SIG-M5 treated with dmso at 0.1 percent for 504 hours (cell line): ENCODE data around the gene EML2.
A peak's percentile ranks its signal among the peaks of the same experiment; 100 is the strongest.
"Not testable (repeated sequence)": the region's sequence is repeated elsewhere in the genome, so short reads cannot be mapped to it uniquely, and the experiment has no call there.

ENCODE experiments used
- DNase-seq: peaks from one replicate; lab custom pipeline; 2025; ENCODE audit not compliant: unreplicated experiment; lab: John Stamatoyannopoulos, UW

EML2 gene

DNA sequence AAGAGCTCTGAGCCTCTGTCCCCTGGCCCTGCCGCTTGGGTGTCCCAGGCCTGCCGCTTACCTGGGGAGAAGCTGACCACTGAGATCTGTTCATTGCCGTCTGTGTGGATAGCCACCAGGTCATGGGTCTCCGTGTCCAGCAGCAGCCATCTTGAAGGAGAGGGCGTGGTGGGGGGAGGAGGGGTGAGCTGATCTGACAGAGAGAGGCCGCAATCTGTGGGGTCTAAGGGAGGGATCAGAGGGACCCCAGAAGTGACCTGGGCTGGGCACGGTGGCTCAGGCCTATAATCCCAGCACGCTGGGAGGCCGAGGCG, 22.5 kb downstream of the EML2 start:
- no peak for DNase-seq

DNA sequence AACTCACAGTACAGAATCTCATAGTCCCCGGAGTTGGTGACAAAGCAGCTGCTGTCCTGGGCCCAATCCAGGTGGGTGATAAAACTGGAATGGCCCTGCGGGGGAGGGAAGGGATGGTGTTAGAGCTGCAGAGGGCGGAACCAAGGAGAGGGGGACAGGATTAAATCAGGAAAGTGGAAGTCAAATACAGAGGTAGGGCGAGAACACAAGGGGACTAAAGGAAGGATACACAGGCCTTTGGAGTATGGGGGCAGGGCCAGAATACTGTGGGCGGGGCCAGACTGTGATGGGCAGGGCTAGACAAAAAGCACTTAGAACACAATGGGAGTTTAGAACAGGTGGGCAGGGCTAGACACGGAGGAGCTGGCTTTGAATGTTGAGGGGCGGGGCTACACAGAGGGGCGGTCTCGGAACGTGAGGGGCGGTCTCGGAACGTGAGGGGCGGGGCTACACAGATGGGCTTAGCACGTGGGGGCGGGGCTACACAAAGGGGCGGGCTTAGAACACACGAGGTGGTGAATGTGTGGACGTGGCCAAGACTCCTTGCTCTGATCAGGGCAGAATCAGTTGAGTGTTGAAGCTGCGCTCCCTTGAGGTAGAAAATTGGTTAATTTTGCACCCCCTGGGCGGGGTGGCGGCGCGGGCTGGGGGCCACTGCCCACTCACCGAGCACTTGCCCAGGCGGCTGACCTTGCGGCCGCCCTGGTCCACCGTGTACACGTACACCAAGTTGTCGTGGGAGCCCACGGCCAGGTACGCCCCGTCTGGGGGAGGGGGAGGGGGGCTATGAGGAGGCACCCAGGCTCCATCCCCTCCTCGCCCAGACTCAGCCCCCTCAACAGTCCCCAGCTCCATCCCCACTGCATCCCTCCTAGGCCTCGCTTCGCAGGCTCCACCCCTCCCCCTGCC, 23.1 kb downstream of the EML2 start:
- DNase-seq = peak; percentile 87

GRCh38 chr19:45615056-45615455, 24.1 kb downstream of the EML2 start:
- DNase-seq = not testable (repeated sequence)

DNA sequence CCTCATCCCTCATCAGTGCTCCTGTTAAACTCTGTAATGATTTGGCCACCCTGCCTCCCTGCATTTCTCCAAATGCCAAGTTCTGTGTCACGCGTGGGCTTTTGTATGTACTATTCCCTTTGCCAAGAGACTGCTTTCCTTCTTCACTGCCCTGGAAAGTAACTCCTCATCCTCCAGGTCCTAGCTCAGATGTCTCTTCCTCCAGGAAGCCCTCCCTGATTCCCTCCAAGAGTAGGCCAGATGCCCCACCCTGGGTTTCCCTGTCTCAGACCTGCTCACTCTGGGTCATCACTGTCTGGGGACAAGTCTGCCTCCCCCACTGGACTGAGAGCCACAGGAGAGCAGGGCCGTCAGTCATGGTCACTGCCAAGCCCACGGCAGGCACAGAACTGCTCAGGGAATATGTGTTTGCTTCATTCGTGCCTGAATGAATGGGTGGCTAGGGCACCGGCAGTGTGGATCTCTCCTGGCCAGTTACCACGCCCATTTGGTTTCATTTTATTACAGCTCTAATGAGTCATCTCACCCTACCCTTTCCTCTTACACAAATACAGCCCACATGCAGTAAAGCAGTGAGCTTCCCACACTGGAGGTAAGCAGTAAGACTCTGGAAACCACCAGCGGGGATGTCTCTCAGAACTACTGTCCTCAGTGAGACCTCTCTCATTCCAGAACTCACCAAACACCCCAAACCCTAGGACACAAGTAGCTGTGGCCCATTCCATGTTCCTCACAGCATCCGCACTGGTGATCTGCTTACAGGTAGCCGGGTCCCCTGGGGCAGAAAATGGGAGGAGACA, 25.1 kb downstream of the EML2 start:
- DNase-seq = peak; percentile 86

- no peak for DNase-seq
Observed at GRCh38 chr19:45608948-45609347, 30.2 kb downstream of the EML2 start.

GRCh38 chr19:45607071-45608029, 31.8 kb downstream of the EML2 start:
- DNase-seq = no peak

DNA sequence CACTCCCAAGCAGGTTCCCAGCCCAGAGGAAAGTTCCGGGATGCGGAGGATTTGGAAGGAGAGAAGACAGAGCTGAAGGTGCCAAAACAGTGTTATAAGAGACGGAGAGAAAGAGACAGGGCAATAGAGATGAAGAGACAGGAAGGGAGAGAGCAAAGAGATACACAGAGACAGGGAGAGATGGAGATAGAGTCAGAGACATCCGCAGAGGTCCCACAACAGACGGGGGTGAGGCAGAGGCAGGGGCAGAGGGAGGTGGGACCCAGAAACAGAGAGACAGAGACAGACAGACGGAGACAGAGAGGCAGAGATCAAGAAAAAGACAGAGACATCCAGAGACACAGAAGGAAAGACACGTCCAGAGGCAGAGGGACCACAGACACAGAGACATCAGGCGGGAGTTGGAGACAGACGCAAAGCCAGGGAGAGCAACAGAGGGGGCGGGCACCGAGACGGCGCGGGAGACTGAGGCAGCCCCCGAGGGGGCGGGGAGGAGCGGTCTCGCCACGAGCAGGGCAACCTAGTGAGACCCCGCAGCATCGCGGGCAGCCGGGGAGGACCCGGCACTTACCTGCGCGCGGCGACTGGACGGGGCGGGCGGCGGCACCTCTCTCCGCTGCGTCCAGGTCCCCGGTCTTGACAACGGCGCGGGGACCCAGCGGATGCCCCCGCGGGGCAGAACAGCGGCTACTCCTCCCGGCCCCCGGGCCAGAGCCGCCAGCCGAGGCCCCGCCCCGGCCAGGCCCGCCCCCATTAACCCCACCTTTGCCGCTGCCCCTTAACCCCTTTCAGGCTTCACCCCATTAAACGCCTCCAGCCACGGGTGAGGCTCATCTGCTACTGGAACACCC, 37.4 kb downstream of the EML2 start, which contains the start of gene GPR4:
GPR4 (minus strand) TSS at position 689 of the 851 bp plus-strand sequence. CDS start 10,346 bp downstream, outside the sequence.
- DNase-seq = no peak

DNA sequence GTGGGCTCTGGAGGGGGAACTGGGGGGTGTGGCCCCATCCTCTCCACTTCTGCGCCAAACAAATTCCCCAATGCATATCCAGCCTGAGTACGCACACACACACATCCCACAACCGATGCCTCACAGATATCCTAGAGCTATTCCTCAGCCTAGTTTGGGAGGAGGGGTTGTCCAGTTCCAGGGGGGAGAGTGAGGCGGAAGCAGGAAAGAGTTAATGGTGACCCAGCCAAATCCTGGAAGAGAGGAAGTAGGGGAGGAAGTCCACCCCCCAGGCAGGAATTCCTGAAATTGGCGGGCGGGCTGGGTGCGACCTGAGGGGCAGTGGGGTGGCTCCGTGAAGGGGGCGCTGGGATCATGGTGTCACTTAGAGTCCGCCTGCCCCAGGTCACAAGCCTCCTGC, 38.1 kb downstream of the EML2 start:
- DNase-seq = no peak

- DNase-seq = no peak
Observed at GRCh38 chr19:45600340-45600885, 38.8 kb downstream of the EML2 start.

DNA sequence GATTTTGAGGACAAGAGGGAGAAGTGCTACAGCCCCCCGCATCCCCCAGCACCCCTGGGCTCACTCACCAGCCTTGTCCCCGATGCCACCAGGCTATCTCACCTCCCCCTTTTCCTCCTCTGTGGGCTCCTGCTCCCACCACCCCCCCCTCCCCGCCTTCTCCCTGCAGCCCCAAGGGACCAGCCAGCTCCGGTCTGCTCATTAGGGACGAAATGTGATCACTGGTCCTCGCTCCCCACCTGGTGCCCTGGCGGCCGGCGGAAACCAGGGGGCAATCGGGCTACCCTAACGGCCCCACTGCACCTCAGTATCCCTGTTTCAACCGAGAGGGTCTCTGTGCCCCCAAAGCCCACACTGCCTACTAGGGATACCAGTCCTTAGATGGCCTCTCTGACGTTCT, 39.9 kb downstream of the EML2 start:
- DNase-seq = no peak

GRCh38 chr19:45598267-45599001, 40.8 kb downstream of the EML2 start:
- DNase-seq = peak; percentile 23

DNA sequence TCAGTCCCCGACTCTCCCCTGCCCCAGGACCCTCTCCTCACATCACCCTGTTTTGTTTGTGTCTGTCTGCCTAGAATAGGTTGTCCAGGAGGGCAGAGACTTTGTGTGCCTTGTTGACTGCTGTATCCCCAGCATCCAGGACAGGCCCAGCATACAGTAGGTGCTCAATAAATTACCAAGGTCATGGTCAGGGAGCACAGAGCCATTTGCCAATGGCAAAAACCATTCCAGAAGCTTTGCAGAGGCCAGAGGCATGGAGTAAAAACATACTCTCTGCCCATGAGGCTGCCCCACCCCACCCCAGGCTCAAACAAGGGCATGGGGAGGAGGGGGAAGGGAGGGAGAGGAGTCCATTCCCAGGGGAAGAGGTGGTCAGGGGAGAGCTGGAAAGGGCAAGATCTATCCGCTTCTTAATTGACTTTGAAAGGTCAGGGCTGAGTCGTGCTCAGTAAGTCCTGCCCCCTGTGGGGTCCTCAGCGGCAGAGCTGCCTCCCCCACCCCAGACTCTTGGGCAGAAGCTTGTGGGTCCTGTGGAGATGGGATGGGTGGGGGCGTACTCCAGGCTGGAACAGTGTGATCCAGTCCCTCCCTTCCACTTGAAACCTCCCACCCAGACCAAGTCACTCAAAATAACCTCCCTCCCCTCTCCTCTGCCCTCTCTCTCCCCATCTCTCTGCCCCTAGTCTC, 41.6 kb downstream of the EML2 start:
- DNase-seq = no peak

DNA sequence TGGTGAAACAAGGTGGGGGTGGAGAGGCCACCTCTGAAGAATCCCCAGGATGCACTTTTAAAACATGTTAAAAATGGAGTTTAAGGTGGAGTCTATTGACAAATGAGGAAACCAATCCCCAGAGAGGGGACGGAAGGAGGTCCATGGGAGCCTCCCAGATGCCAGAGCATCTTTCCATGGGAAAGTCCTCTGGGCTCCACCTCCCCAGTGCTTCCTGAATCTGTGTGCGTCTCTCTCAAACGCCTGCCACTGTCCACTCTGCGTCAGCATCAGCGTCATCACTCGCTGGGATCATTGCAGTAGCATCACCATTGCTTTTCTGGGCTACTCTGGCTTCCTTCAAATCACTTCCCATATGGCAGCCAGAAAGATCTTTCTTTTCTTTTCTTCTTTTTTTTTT, 43.4 kb downstream of the EML2 start:
- no peak for DNase-seq

GRCh38 chr19:45593520-45593919, 45.7 kb downstream of the EML2 start:
- no peak for DNase-seq

GRCh38 chr19:45592366-45592765, 46.8 kb downstream of the EML2 start:
- DNase-seq = no peak

- no peak for DNase-seq
Observed at GRCh38 chr19:45591638-45592005, 47.6 kb downstream of the EML2 start.

GRCh38 chr19:45591004-45591637, 48.1 kb downstream of the EML2 start:
- DNase-seq = no peak
